ENCODE data around the gene GSTT4. TPM values are rescaled to one million over a fixed set of nuclear protein-coding genes. Genes with fewer than 3 reads are reported as not detected.
"Not testable (repeated sequence)": the region's sequence is repeated elsewhere in the genome, so short reads cannot be mapped to it uniquely, and the experiment has no call there.

Gene GSTT4
- polyA plus RNA-seq, 3 donors: not detected

DNA sequence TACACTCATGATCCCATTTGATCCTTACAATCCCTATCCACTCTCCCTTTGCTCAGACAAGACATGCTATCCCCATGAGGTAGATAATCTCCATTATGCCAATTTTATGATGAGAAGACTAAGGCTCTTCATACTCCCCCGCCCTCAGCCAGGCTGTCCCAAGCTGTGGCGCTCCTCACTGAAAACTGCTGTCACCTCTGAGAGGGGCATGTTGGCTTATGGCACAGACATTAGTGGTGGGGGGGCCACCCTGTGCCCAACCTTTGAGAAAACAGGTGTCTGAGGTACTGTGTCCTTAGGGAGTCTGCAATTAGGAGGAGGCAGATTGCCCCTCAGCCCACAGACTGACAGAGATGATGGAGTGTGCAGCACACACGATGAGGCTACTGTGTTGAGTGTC, 36.2 kb downstream of the GSTT4 start:
- 79 to 93% (median 91%) methylated on average over 3 of the region's 3 CpGs for WGBS, 3 donors
- no peak overlapping the region for H3K27ac ChIP-seq (ENCODE audit: low read depth, low read length)

DNA sequence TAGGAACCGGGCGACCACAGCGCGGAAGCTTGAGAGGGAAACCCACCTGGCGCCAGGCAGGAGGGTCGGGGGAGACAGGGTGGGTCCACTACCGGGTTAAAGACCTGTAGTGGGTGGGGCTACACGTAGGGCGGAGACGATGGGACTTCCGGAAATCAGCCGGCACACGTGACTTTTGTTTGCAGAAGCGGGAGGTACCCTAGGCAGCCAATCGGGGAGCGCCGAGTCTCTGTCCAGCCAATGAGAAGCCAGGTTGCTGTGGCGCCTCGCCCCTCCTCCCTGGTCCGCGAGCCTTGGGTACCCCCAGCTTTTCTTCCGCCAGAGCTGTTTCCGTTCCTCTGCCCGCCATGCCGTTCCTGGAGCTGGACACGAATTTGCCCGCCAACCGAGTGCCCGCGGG, 38.7 kb downstream of the GSTT4 start, which contains the start of gene DDTL:
Gene DDTL (plus strand): TSS at position 321 of the 400 bp plus-strand sequence. CDS start 27 bp downstream, at position 348.
- not testable (repeated sequence) for H3K27ac ChIP-seq (ENCODE audit: low read depth, low read length)
- no CpG with 5 or more reads among the region's 30 CpGs for WGBS, 3 donors

DNA sequence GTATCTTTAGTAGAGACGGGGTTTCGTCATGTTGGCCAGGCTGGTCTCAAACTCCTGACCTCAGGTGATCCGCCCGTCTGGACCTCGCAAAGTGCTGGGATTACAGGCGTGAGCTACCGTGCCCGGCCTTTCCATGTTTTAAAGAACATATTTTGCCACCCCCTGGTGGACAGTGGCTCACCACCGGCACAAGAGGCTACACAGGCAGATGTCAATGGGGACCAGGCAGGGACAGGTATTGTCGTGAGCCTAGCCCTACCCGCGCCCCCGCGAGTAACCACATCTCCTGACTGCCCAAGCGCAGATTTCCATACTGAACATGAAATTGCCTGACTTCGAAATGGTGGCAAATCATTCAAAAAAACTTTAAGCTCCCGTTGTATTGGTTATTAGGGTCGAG, 39.2 kb downstream of the GSTT4 start:
- no CpG with 5 or more reads among the region's 18 CpGs for whole genome bisulfite sequencing, 3 donors
- H3K27ac ChIP-seq (ENCODE audit: low read depth, low read length): not testable (repeated sequence)

DNA sequence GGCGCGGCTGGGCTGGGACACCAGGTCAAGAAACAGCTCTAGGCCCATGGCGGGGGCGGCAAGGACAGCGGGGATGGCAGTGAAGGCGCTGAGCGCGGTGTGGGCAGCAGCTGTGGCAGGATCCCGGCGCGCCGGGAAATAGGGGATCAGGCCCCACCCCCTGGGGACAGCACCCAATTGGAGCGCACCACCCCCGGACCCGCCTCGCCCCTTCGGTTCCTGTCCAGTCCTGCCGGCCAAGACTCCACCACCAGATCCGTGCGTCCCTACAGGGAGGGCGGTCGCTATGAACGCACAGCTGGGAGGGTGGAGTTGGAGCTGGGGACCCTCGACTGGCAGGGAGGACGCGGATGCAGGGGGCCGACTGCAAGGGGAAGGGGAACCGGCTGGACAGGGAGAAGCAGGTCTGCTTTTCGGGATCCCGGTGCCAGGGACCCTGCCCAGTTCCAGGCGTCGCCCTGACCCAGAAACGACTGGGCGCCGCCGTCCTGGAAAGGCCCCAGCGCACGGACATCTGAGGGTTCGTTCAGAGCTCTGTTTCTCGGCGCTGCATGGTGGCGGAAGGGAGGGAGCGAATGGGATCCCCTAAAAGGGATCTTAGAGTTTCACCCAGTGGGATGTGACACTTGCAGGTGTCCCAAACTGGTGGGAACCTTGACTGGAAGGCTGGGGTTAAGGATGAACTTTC, 44.0 kb downstream of the GSTT4 start, which contains the start of gene GSTT2B:
Gene GSTT2B (minus strand): TSS at position 112 of the 688 bp plus-strand sequence. CDS start 64 bp downstream, at position 48.
- WGBS, 3 donors: no CpG with 5 or more reads among the region's 43 CpGs
- H3K27ac ChIP-seq (ENCODE audit: low read depth, low read length): not testable (repeated sequence)

DNA sequence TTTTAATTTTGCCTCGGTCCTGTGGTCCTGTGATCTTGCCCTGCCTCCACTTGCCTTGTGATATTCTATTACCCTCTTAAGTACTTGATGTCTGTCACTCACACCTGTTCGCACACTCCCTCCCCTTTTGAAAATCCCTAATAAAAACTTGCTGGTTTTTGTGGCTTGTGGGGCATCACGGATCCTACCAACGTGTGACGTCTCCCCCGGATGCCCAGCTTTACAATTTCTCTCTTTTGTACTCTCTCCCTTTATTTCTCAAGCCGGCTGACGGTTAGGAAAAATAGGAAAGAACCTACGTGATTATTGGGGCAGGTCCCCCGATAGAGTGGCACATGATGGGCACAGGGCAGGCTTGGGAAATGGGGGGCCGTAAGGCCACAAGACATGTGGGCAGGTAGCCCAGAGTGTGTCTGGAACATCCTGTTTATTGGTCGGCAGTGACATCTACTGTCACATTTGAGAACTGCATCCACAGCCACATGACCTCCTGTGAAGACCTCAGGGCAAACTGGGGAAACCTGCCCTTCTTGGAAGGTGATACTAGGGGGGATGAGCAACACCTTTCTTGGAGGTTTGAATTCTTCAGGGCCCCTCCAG, 48.9 kb downstream of the GSTT4 start:
- WGBS, 3 donors: 26 to 32% (median 28%) methylated on average over 12 of the region's 12 CpGs

DNA sequence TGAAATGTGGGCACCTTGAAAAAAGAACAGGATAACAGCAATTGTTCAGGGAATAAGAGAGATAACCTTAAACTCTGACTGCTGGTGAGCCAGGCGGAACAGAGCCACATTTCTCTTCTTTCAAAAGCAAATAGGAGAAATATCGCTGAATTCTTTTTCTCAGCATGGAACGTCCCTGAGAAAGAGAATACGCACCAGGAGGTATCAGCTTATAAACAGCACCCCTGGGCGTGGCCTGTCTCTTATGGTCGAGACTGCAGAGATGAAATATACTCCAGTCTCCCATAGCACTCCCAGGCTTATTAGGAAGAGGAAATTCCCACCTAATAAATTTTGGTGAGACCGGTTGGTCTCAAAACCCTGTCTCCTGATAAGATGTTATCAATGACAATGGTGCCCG, 49.4 kb downstream of the GSTT4 start:
- 76 to 81% (median 76%) methylated on average over 6 of the region's 8 CpGs for WGBS, 3 donors
- H3K27ac ChIP-seq (ENCODE audit: low read depth, low read length): not testable (repeated sequence)

More for the DNA sequence above, 48.9 kb downstream of the GSTT4 start:
- H3K27ac ChIP-seq (ENCODE audit: low read depth, low read length): not testable (repeated sequence)

DNA sequence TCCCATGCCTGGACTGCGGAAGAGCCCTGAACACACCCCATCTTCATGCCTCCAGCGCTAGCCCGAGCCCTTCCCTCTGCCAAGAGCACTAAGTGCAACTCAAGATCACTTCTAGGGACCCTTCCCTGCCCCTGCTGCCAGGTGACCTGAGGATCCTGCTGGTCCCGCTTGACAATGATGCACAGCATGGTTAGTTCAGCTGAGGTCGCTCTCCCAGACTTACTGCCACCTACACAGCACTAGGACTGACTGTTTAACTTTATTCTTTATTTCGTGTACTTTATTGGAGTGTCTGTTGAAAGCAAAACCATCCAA, 50.3 kb downstream of the GSTT4 start:
- 73 to 88% (median 76%) methylated on average over 5 to 6 of the region's 6 CpGs for WGBS, 3 donors
- H3K27ac ChIP-seq (ENCODE audit: low read depth, low read length): not testable (repeated sequence)

DNA sequence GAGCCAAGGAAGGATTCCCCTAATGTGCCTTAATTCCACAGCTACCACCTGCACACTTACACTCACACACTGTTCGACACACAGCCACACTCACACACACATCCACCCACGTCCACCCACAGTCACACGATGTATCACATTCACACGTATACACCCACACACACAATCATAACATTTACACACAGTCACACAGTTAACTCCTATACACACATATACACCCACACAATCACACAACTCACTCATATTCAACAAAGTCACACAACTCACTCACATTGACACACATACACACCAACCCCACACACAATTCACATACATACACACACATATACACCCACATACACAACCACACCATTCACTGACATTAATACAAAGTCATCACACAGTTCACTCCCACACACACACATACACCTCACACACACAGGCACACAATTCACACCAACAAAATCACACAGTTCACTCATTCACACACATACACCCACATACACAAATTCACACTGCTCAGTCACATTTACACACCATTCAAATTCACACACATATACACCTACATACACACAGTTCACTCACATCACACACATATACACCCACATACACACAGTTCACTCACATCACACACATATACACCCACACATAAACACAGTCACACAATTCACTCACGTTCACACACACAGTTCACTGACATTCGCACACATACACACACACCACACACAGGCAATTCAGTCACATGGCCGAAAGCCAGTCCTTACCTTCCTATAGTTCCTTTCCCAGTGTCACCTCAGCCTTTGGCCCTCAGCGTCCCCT, 50.9 kb downstream of the GSTT4 start:
- H3K27ac ChIP-seq (ENCODE audit: low read depth, low read length): not testable (repeated sequence)
- 79 to 87% (median 84%) methylated on average over 8 of the region's 8 CpGs for WGBS, 3 donors

DNA sequence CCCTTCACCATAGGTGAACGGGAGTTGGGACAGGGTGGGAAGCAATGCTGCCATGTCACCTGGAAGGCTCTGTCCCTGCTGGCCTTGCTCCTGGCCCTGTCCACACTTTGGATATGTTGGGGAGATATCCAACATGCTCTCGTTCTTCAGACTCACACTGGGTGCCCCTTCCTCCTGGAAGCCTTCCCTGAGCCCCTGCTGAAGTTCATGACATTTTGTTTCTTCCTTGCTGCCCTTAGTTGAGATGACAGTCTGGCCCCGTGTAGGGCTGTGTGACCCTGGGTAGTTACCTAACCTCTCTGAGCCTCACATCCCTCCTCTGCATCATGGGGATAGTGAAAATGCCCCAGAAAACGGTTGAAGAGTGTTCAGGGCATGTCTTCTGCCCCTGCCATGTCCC, 51.8 kb downstream of the GSTT4 start:
- WGBS, 3 donors: 57 to 87% (median 70%) methylated on average over 3 to 4 of the region's 4 CpGs
- H3K27ac ChIP-seq (ENCODE audit: low read depth, low read length): not testable (repeated sequence)

DNA sequence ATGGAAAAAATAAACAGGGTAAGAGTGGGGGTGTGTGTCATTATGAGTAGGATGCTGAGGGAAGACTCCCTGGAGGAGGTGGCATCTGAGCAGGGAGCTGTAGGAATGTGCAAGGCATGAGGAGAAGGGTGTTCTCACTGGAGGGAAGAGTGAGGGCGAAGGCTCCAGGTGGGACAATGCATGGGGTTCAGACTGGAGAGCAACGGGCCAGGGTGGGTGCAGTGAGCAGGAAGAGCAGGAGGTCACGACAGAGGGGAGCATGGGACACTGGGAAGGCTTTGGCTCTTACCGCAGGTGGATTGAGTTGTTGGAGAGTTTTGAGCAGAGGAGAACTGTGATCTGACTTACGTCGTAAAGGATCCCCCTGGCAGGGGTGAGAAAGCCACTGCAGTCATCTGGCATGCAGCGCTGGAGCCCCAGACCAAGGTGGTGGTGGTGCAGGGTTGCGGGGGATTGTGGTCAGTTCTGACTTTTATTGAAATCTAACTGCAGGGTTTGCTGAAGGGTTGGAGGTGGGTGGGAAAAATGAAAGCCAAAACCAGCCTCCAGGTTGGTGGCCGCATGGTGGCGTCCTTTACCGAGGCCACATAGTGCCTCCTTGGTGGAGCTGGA, 52.4 kb downstream of the GSTT4 start:
- not testable (repeated sequence) for H3K27ac ChIP-seq (ENCODE audit: low read depth, low read length)
- WGBS, 3 donors: 68 to 77% (median 73%) methylated on average over 9 to 11 of the region's 11 CpGs

DNA sequence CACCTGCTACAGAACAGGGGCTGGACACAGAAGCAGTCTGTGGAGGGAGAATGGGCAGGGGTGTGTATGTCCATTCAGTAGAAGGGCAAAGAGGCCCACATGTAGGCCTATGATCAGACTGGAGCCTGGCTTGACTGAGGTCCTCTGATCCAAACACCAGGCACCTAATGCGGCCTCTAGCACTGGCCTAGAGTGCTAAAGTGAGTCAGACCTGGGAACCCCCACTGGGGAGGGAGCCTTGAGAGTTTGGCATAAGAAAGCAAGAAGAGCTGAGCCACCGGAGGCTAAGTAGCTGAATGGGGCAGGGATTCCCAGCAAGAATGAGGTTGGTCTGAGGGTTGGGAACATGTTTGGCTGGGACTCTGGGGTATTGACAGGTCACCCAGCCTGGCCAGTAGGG, 53.9 kb downstream of the GSTT4 start:
- WGBS, 3 donors: 84 to 97% (median 90%) methylated on average over 2 of the region's 2 CpGs
- not testable (repeated sequence) for H3K27ac ChIP-seq (ENCODE audit: low read depth, low read length)

DNA sequence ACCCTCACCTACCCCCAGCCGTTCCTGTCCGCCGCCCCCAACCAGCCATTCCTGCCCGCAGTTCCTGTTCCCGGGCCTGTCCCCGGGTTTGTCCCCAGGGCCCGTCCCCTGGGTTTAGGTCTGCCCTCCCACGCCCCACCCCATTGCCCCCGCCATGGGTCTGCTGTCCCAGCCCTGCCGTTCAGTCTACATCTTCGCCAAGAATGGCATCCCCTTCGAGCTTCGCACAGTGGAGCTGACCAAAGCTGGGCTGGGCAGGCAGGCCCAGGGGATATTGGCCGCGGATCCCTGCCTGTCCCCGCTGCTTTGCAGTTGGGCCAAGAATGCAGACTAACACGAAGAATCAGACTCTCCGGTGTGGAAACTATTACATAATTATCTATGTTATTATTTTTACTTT, 55.5 kb downstream of the GSTT4 start:
- 76 to 88% (median 80%) methylated on average over 17 to 18 of the region's 18 CpGs for WGBS, 3 donors
- H3K27ac ChIP-seq (ENCODE audit: low read depth, low read length): not testable (repeated sequence)

Other genes starting within 250 kb of the GSTT4 start
- gene C22orf15, start 242.5 kb downstream of the GSTT4 start, polyA plus RNA-seq: under 1 TPM in 1 of 3 donors, not detected in 2; 0.12 TPM
- gene CHCHD10, start 237.5 kb downstream of the GSTT4 start, polyA plus RNA-seq: 100 to 1,000 TPM in 2 of 3 donors, 10 to 100 TPM in 1; 75.1 to 432 (median 284) TPM
- gene MMP11, start 232.6 kb downstream of the GSTT4 start, polyA plus RNA-seq: 1 to 10 TPM in 2 of 3 donors, under 1 TPM in 1; 0.66 to 1.9 (median 1.6) TPM
- gene SMARCB1, start 218.5 kb downstream of the GSTT4 start, polyA plus RNA-seq: 10 to 100 TPM; 33.5 to 50.1 (median 38.6) TPM
- 10 to 100 TPM in 1 of 3 donors, 1 to 10 TPM in 1, under 1 TPM in 1; 0.79 to 26.4 (median 1.9) TPM for gene DERL3, start 166.4 kb downstream of the GSTT4 start, polyA plus RNA-seq
- gene SLC2A11, start 147.6 kb downstream of the GSTT4 start, polyA plus RNA-seq: 10 to 100 TPM in 2 of 3 donors, 1 to 10 TPM in 1; 6.2 to 12.3 (median 10.3) TPM
- 100 to 1,000 TPM; 327 to 436 (median 380) TPM for gene MIF, start 111.1 kb downstream of the GSTT4 start, polyA plus RNA-seq
- 10 to 100 TPM in 2 of 3 donors, 1 to 10 TPM in 1; 6.2 to 12.9 (median 10.0) TPM for gene GSTT2B, start 44.3 kb downstream of the GSTT4 start, polyA plus RNA-seq
- 10 to 100 TPM in 1 of 3 donors, 1 to 10 TPM in 2; 1.8 to 10.6 (median 3.1) TPM for gene DDTL, start 38.6 kb downstream of the GSTT4 start, polyA plus RNA-seq
- gene DDT, start 31.0 kb downstream of the GSTT4 start, polyA plus RNA-seq: 100 to 1,000 TPM; 237 to 642 (median 528) TPM
- gene GSTT2, start 25.3 kb downstream of the GSTT4 start, polyA plus RNA-seq: 1 to 10 TPM in 1 of 3 donors, under 1 TPM in 1, not detected in 1; 0.28 to 2.7 TPM
- gene CABIN1, start 5.9 kb upstream of the GSTT4 start, polyA plus RNA-seq: 10 to 100 TPM; 11.2 to 21.0 (median 14.2) TPM
- 1 to 10 TPM in 2 of 3 donors, under 1 TPM in 1; 0.77 to 9.3 (median 6.3) TPM for gene SUSD2, start 176.0 kb upstream of the GSTT4 start, polyA plus RNA-seq
- gene GGT5, start 239.6 kb upstream of the GSTT4 start, polyA plus RNA-seq: 10 to 100 TPM; 15.7 to 68.7 (median 51.3) TPM